ENCODE measurements around the gene SLC39A9. TPM values are rescaled to one million over a fixed set of nuclear protein-coding genes. Genes with fewer than 3 reads are reported as not detected.

The SLC39A9 gene
- total and polyA plus RNA-seq, 10 of the 15 experiments (the other 5 are each of a cell fraction or from before 2014, with no cell fraction given) = 19.9 to 109 (median 46.9) TPM

DNA sequence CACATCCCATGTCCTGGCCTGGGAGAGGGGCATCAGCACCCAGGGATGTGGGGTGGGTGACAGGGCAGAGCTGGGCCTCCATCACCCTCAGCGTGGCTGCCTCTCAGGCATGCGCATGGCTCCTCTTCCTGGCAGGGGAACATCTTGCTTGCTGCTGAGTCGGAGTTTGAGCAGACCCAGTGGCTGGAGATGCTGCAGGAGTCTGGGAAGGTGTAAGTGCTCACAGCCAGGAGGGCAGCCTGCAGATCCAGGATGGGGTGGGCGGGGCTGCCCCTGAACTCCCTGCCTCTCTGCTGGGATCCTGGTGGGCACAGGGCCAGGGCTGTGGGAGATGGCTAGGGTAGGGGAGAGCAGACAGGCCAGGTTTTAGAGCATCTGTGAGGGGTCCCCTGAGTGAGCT is 102.2 kb downstream of the SLC39A9 start:
- in situ Hi-C loops (cut with MboI) (no loop called here), intact Hi-C loops (cut with micrococcal nuclease; ENCODE audit: unreplicated experiment) (no loop called here)
- Histone ChIP-seq H3K9ac (ENCODE audit: control insufficient read depth, insufficient read depth, low read length) (no peak overlapping the region), H3K79me2 (ENCODE audit: control insufficient read depth, insufficient read depth, low read length) (no peaks in the 10 kb centered on the region), H3K4me3 (no peak overlapping the region), H2AFZ (ENCODE audit: control insufficient read depth, low read depth, low read length) (no peak overlapping the region), H3K9me3 (replicated peaks; ENCODE audit: control insufficient read depth, insufficient read depth, low read length) (no peaks in the 10 kb centered on the region), H3K4me2 (ENCODE audit: control insufficient read depth, insufficient read depth) (no peak overlapping the region), H3K36me3 (ENCODE audit: control insufficient read depth in 2 of 2, insufficient read depth in 2 of 2, low read length in 1 of 2) (no peaks in the 10 kb centered on the region), H3K27me3 (replicated peaks in 1 of 2; ENCODE audit: control insufficient read depth in 2 of 2, insufficient read depth in 2 of 2, low read length in 1 of 2) (no peaks in the 10 kb centered on the region; a peak in 1 of 4 replicates), H3K27ac (ENCODE audit: control insufficient read depth, insufficient read depth) (no peak overlapping the region), H4K20me1 (ENCODE audit: control insufficient read depth, insufficient read depth) (no peaks in the 10 kb centered on the region), H3K4me1 (ENCODE audit: control insufficient read depth, insufficient read depth, low read length) (no peaks in the 10 kb centered on the region)
- ChIA-PET RAD21 (ENCODE audit: unreplicated experiment) (no interaction called here), SMC1A (ENCODE audit: uncharacterized antibody, unreplicated experiment) (interaction anchor here (1.4 kb wide), 1 partner anchor 7 kb away, joined by 3 read pairs; no protein-coding TSS in a partner anchor), CTCF (no interaction called here), POLR2A (no interaction called here)
- DNase-seq (ENCODE audit: low read depth, low spot score) (no peak), FAIRE-seq (no peak), ATAC-seq (no peak)
- TF ChIP-seq TCF12 (IDR thresholded peaks at IDR 0.05; ENCODE audit: low read depth, low read length) (no peak), MTA3 (IDR thresholded peaks at IDR 0.05; ENCODE audit: borderline replicate concordance, low read length) (no peak), RAD51 (IDR thresholded peaks at IDR 0.05) (no peak), TCF7 (IDR thresholded peaks at IDR 0.05; ENCODE audit: borderline replicate concordance) (no peak), YBX1 (IDR thresholded peaks at IDR 0.05) (no peak), ZBTB33 (IDR thresholded peaks at IDR 0.05) (no peak), POLR2AphosphoS2 (IDR thresholded peaks at IDR 0.05; ENCODE audit: low read depth, low read length) (no peak), ZNF274 (IDR thresholded peaks at IDR 0.05; ENCODE audit: insufficient read depth, insufficient read length) (no peak), SMARCA5 (IDR thresholded peaks at IDR 0.05) (no peak)
- WGBS (ENCODE audit: insufficient coverage, insufficient replicate concordance, low lambda C conversion rate, missing lambda C conversion rate) = 54% methylated on average over 4 of the region's 4 CpGs
- no TSS peak for BruUV-seq (replicated peaks)
